GM21515 (cell line): ENCODE data around the gene EFHD1.
"Not testable (repeated sequence)": the region's sequence is repeated elsewhere in the genome, so short reads cannot be mapped to it uniquely, and the experiment has no call there.

Experiments
- ATAC-seq: cut with Tn5 transposase; IDR thresholded peaks from one replicate; pipeline ENCODE4 v1.9.1; 2021; ENCODE audit not compliant: unreplicated experiment

Gene EFHD1

GRCh38 chr2:232647261-232647660 is 13.9 kb downstream of the EFHD1 start:
- no peak for ATAC-seq

- no peak for ATAC-seq
Measured at GRCh38 chr2:232649033-232649432, 15.6 kb downstream of the EFHD1 start.

GRCh38 chr2:232652505-232652851 is 19.1 kb downstream of the EFHD1 start:
- ATAC-seq = no peak

GRCh38 chr2:232653441-232653840 is 20.0 kb downstream of the EFHD1 start:
- no peak for ATAC-seq

- no peak for ATAC-seq
Measured at GRCh38 chr2:232655392-232655791, 22.0 kb downstream of the EFHD1 start.

GRCh38 chr2:232658217-232658785 is 24.9 kb downstream of the EFHD1 start:
- ATAC-seq = no peak

DNA sequence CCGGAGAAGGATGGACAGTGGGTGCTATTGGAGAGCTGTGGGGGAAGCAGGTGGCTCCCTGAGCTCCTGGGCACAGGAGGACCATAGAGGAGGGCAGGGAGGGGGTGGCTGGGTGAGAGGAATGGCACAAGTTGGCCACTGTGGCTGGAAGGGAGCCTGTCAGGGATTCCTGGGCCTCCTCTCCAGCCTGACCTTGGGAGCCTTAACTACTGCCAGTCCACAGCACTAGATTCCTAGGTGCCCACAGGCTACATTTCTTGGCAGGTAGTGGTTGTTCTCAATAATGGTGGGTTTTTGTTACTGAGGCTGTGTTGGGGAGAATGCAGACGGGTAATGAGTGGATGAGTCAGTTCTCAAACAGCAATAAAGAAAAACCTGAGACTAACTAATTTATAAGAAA is 26.0 kb downstream of the EFHD1 start:
- ATAC-seq = no peak

GRCh38 chr2:232662486-232663260 is 29.3 kb downstream of the EFHD1 start:
- ATAC-seq = no peak

GRCh38 chr2:232666051-232666805 is 32.8 kb downstream of the EFHD1 start:
- ATAC-seq = no peak

DNA sequence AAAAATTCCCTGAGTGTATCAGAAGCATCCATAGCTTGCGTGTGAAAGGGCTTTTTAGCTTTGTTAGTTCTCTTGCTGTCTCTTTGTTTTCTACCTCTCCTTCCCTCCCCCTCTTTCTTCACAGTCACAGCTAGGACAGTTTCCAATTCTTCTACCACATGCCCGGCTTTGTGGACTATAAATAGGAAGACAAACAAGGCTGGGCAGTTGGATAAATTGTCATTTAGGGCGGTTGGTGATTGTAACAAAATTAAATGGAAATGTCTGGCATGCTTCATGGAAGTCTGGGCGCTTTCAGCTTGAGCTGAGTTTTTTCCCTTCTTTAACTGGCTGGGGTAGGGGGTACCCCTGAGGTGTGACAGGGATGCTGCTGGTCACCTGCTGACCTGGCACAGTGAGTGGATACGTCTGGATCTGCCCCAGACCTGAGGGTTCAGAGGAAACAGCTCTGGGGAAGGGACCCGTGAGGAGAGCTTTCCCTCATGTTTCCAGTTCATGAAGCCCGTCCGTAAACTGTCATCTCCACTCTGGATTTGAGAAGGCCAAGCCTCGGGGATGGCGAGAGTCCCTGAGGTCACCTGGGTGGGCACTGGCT is 34.7 kb downstream of the EFHD1 start:
- ATAC-seq = no peak

DNA sequence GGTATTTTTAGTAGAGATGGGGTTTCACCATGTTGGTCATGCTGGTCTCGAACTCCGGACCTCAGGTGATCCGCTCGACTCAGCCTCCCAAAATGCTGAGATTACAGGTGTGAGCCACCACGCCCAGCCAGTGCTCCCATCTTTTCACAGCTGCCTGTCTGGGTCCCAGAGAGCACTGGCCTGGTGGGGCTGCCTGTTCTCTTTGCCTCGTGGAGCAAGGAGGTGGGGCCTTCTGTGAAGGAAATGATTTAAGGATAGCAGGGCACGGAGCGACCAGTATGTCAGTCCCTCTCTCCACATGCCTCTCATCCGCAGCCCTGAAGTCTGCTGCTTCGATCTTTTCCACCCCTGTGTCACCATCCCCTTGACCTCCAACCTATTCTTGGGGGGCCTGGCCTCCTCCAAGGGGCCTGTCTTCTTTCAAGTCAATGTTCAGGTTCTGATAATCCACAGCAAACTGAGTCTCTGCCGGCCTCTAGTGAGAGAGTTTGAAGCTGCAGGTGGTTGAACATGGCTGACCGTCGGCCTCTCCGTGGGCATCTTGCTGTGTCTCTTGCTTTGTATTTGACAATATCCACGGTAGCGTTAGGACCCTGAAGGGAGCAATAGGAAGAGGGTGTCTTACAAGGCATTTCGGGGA is 35.5 kb downstream of the EFHD1 start:
- ATAC-seq = no peak

DNA sequence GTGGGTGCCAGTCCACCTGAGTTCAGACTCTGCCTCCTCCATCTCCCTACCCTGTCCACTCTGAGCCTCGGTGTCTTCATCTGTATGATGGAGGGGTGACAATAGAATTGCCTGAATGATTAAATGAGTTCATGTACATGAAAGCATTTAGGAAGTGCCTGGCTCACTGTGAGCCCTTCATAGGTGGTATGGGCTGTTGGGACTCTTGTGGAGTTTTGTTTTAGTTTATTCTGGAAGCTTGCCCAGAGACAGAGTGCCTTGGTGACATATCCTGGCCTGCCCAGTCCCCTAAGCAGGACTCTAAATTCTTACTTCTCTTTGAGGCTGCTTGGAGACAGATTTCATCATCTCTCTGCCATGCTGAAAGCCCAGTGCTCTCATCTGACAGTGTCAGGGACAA is 39.2 kb downstream of the EFHD1 start:
- no peak for ATAC-seq

GRCh38 chr2:232674491-232674890 is 41.1 kb downstream of the EFHD1 start:
- ATAC-seq = no peak

GRCh38 chr2:232675381-232675780 is 42.0 kb downstream of the EFHD1 start:
- no peak for ATAC-seq

GRCh38 chr2:232680006-232680405 is 46.6 kb downstream of the EFHD1 start:
- ATAC-seq = no peak

- ATAC-seq = no peak
Measured at GRCh38 chr2:232681527-232681926, 48.1 kb downstream of the EFHD1 start.

- no peak for ATAC-seq
Measured at GRCh38 chr2:232683368-232683767, 50.0 kb downstream of the EFHD1 start.

- ATAC-seq = not testable (repeated sequence)
Measured at GRCh38 chr2:232685391-232685790, 52.0 kb downstream of the EFHD1 start.

DNA sequence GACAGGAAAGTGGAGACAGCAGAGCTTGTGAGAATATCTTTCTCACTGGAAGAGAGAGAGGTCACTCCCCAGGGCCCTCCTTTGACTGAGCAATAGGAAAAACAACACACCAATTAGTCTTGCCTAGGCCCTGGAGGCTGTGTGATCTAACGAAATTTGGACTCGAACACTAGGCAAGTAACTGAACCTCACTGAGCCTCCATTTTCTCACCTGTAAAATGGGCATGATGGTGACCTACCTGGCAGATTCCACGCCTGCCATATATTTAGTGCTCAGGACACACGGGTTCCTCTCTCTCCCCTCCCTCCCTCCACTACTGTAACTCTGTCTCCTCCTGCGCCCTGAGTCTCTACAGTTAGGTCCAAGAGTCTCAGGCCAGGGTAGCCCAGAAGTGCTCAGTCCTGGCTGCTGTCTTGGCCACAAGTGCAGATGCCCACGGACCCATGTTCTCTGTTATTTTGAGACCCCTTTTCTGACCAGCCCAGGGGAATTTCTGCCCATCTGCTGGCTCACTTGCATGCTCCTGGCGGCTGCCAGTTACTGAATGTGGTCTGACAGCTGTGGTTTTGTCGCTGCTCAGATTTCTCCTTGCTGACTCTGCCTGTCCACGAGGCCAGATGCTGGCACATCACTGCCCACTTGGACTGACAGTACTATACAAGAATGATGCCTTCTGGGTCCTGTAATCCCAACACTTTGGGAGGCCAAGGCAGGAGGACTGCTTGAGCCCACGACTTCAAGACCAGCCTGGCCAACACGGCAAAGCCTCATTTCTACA is 54.2 kb downstream of the EFHD1 start:
- no peak for ATAC-seq

DNA sequence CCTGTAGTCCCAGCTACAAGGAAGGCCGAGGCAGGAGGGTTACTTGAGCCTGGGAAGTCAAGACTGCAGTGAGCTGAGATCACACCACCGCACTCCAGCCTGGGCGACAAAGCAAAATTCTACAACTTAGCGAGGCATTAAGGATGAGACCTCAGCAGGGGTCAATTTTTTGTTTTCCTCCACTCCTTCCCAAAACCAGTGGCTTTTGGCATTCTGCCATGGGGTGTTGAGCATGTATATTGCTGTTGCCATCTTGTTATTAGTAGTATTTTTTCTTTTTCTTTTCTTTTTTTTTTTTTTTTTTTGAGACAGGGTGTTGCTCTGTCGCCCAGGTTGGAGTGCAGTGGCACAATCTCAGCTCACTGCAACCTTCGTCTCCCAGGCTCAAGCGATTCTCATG is 54.8 kb downstream of the EFHD1 start:
- no peak for ATAC-seq
